Measurements from ENCODE around the gene ANKHD1.

The ANKHD1 gene

GRCh38 chr5:140557136-140557805 is 155.6 kb downstream of the ANKHD1 start, which contains the start of gene SRA1:
SRA1 (minus strand) TSS chr5:140557473; CDS start chr5:140557452, 21 bp downstream.
- H3K4me1 ChIP-seq (ENCODE audit: control insufficient read depth, insufficient read depth, low read length) = 0 out of 2 replicates have a peak, but pooled peaks cover 4% of the 10 kb centered on the region
- CTCF ChIA-PET = interaction anchor here (0.7 to 2.9 kb wide), 3 partner anchors 78 to 312 kb away, joined by 3 to 11 read pairs (median 3); no protein-coding TSS in a partner anchor
- POLR2A ChIA-PET = interaction anchor here (0.6 to 2.2 kb wide), 16 partner anchors 9 to 211 kb away, joined by 3 to 19 read pairs (median 6); partner anchors contain the start of genes ANKHD1, CD14, EIF4EBP3 and HARS1
- peaks cover 0 to 58% of the 10 kb centered on the region in 2 experiments; a peak in 2 of 3 replicates for H3K36me3 ChIP-seq (ENCODE audit: control insufficient read depth in 2 of 2, insufficient read depth in 1 of 2, low read length in 2 of 2)
- peak within 1 kb of the TSS; percentile 71 for H3K27ac ChIP-seq (ENCODE audit: extremely low read depth, low read depth, low read length)
- peak within 1 kb of the TSS; percentile 90 for H3K4me3 ChIP-seq (ENCODE audit: low read depth, low read length)
- no peaks in the 10 kb centered on the region for H3K9me3 ChIP-seq (ENCODE audit: control insufficient read depth, insufficient read depth, low read depth, low read length)
- peak; percentile 49; the same call in 1 of the 2 replicates for TF ChIP-seq ZBTB21 (tag by site-specific recombination; IDR thresholded peaks at IDR 0.05)
- TF ChIP-seq ZNF580 (tag by site-specific recombination; IDR thresholded peaks at IDR 0.05) = no peak
- TF ChIP-seq SP2 (tag by site-specific recombination; IDR thresholded peaks at IDR 0.05) = peak; percentile 89
- TF ChIP-seq ZNF184 (tag by site-specific recombination; IDR thresholded peaks at IDR 0.05) = no peak
- TF ChIP-seq SP3 (tag by site-specific recombination; IDR thresholded peaks at IDR 0.05) = peak; percentile 79
- TF ChIP-seq ZNF626 (tag by site-specific recombination; IDR thresholded peaks at IDR 0.05) = no peak
- TF ChIP-seq ZIC2 (tag by site-specific recombination; IDR thresholded peaks at IDR 0.05) = peak; percentile 92
- TF ChIP-seq ZNF354C (tag by site-specific recombination; IDR thresholded peaks at IDR 0.05; ENCODE audit: borderline replicate concordance, low read depth) = no peak
- no peak for TF ChIP-seq ZNF16 (tag by site-specific recombination; IDR thresholded peaks at IDR 0.05; ENCODE audit: low read depth)
- TF ChIP-seq ZNF335 (tag by site-specific recombination; conservative IDR thresholded peaks at IDR 0.05) = peak; percentile 58
- TF ChIP-seq ZNF18 (tag by site-specific recombination; IDR thresholded peaks at IDR 0.05) = no peak
- peak; percentile 68; the same call in 1 of the 2 replicates for TF ChIP-seq ZEB2 (tag by site-specific recombination; IDR thresholded peaks at IDR 0.05)
- no peak; the same call in 1 of the 2 replicates for TF ChIP-seq ELK4 (IDR thresholded peaks at IDR 0.05; ENCODE audit: borderline replicate concordance, low read depth, low read length)
- TF ChIP-seq ZNF518A (tag by site-specific recombination; conservative IDR thresholded peaks at IDR 0.05; ENCODE audit: low read depth) = peak; percentile 78
- 0 out of 2 replicates have a peak, but pooled peaks have one; percentile 55 for TF ChIP-seq ZNF561 (tag by site-specific recombination; IDR thresholded peaks at IDR 0.05; ENCODE audit: borderline replicate concordance)
- TF ChIP-seq ZBTB8A (tag by site-specific recombination; IDR thresholded peaks at IDR 0.05) = peak; percentile 40; the same call in 1 of the 2 replicates
- TF ChIP-seq ZNF311 (tag by site-specific recombination; IDR thresholded peaks at IDR 0.05; ENCODE audit: borderline replicate concordance) = no peak
- TF ChIP-seq ZBTB20 (tag by site-specific recombination; IDR thresholded peaks at IDR 0.05) = peak; percentile 61; the same call in 1 of the 2 replicates
- TF ChIP-seq ZNF76 (tag by site-specific recombination; IDR thresholded peaks at IDR 0.05; ENCODE audit: borderline replicate concordance, low read depth) = 0 out of 2 replicates have a peak, but pooled peaks have one; percentile 27
- no peak for TF ChIP-seq SCRT1 (tag by site-specific recombination; IDR thresholded peaks at IDR 0.05; ENCODE audit: borderline replicate concordance)
- TF ChIP-seq ZNF423 (tag by site-specific recombination; IDR thresholded peaks at IDR 0.05) = no peak
- no peak for TF ChIP-seq MYNN (tag by site-specific recombination; IDR thresholded peaks at IDR 0.05; ENCODE audit: borderline replicate concordance)
- TF ChIP-seq ZNF292 (tag by site-specific recombination; IDR thresholded peaks at IDR 0.05; ENCODE audit: borderline replicate concordance, low read depth) = no peak
- TF ChIP-seq ZNF549 (tag by site-specific recombination; IDR thresholded peaks at IDR 0.05) = no peak
- TF ChIP-seq SCRT2 (tag by site-specific recombination; IDR thresholded peaks at IDR 0.05) = no peak
- TF ChIP-seq ZSCAN30 (tag by site-specific recombination; IDR thresholded peaks at IDR 0.05) = peak; percentile 65; the same call in 1 of the 2 replicates
- TF ChIP-seq ZFP41 (tag by site-specific recombination; IDR thresholded peaks at IDR 0.05; ENCODE audit: borderline replicate concordance) = no peak
- TF ChIP-seq ZNF692 (tag by site-specific recombination; IDR thresholded peaks at IDR 0.05) = peak; percentile 74; the same call in 1 of the 2 replicates

All from HEK293 (cell line).